ENCODE data around the gene CCDC6. TPM values are rescaled to one million over a fixed set of nuclear protein-coding genes. Genes with fewer than 3 reads are reported as not detected.

Gene CCDC6
- total RNA-seq, 1 donor from 2014 or later, result 41.5 TPM

GRCh38 chr10:59900048-59900727 lies 6.2 kb downstream of the CCDC6 start:
- Mint-ChIP-seq H3K27me3 (ENCODE audit: low read depth) (no peaks in the 10 kb centered on the region), H3K27ac (ENCODE audit: unreplicated experiment) (no peak overlapping the region), H3K4me1 (peaks cover 36% of the 10 kb centered on the region), H3K4me3 (no peak overlapping the region), H3K9me3 (no peaks in the 10 kb centered on the region), H3K36me3 (ENCODE audit: low read depth) (no peaks in the 10 kb centered on the region)
- DNase-seq (ENCODE audit: low read depth, low spot score), result no peak
- TF ChIP-seq CTCF (conservative IDR thresholded peaks at IDR 0.05), result no peak

GRCh38 chr10:59898125-59898835 lies 8.1 kb downstream of the CCDC6 start:
- Mint-ChIP-seq H3K9me3 (no peaks in the 10 kb centered on the region), H3K4me1 (peaks cover 24% of the 10 kb centered on the region), H3K27me3 (ENCODE audit: low read depth) (no peaks in the 10 kb centered on the region), H3K36me3 (ENCODE audit: low read depth) (no peaks in the 10 kb centered on the region), H3K27ac (ENCODE audit: unreplicated experiment) (no peak overlapping the region), H3K4me3 (no peak overlapping the region)
- no peak for DNase-seq (ENCODE audit: low read depth, low spot score)
- no peak for TF ChIP-seq CTCF (conservative IDR thresholded peaks at IDR 0.05)

- no peaks in the 10 kb centered on the region for H3K36me3 Mint-ChIP-seq (ENCODE audit: low read depth)
- peaks cover 13% of the 10 kb centered on the region for H3K4me1 Mint-ChIP-seq
- no peaks in the 10 kb centered on the region for H3K27me3 Mint-ChIP-seq (ENCODE audit: low read depth)
- no peak for DNase-seq (ENCODE audit: low read depth, low spot score)
- no peak overlapping the region for H3K4me3 Mint-ChIP-seq
- TF ChIP-seq CTCF (conservative IDR thresholded peaks at IDR 0.05), result no peak
- no peaks in the 10 kb centered on the region for H3K9me3 Mint-ChIP-seq
- H3K27ac Mint-ChIP-seq (ENCODE audit: unreplicated experiment), result no peak overlapping the region
Measured at GRCh38 chr10:59896191-59896590, 10.2 kb downstream of the CCDC6 start.

DNA sequence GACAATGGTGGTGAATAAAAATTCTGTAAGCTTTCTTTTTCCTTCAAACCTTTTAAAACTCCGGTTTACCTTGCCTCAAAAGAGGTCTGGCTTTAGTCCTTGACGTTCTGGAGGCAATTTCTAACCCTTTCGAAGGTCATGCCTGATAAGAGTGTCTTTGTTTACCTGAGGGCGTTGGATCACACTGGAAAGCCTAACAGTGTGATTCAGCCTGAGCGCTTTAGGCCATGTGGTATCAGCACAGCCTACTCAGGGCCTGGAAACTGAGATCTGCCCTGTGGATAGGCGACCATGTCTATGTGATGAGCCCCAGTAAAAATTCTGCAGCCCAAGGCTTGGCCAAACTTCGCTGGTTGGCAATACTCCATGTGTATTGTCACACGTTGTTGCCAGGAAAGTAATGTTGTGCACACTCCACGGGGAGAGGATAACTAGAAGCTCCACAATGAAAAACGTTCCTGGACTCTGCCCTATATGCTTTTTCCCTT lies 10.7 kb downstream of the CCDC6 start:
- Mint-ChIP-seq H3K4me3 (no peak overlapping the region), H3K36me3 (ENCODE audit: low read depth) (no peaks in the 10 kb centered on the region), H3K27ac (ENCODE audit: unreplicated experiment) (no peak overlapping the region), H3K27me3 (ENCODE audit: low read depth) (no peaks in the 10 kb centered on the region), H3K9me3 (no peaks in the 10 kb centered on the region), H3K4me1 (peaks cover 13% of the 10 kb centered on the region)
- no peak for TF ChIP-seq CTCF (conservative IDR thresholded peaks at IDR 0.05)
- no peak for DNase-seq (ENCODE audit: low read depth, low spot score)

- Mint-ChIP-seq H3K4me1 (peaks cover 9% of the 10 kb centered on the region), H3K27me3 (ENCODE audit: low read depth) (no peaks in the 10 kb centered on the region), H3K4me3 (no peak overlapping the region), H3K27ac (ENCODE audit: unreplicated experiment) (peak overlapping the region; percentile 87), H3K9me3 (no peaks in the 10 kb centered on the region), H3K36me3 (ENCODE audit: low read depth) (no peaks in the 10 kb centered on the region)
- DNase-seq (ENCODE audit: low read depth, low spot score), result no peak
- TF ChIP-seq CTCF (conservative IDR thresholded peaks at IDR 0.05), result no peak
Measured at GRCh38 chr10:59894114-59894513, 12.2 kb downstream of the CCDC6 start.
